Adrenal gland (tissue), 5 donors: ENCODE results near the gene GDF10.

Source experiments
- POLR2A ChIP-seq, 2 donors: fragments of 450-650 bp; IDR thresholded peaks; one replicate each; pipeline ENCODE4 v1.6.1; 2017; ENCODE audit warnings: antibody characterized with exemption in 2 of 2, mild to moderate bottlenecking in 2 of 2, moderate library complexity in 1 of 2
- TF ChIP-seq, protein P1 (sequence below), 6 experiments: fragments of 450-650 bp in 4 of 6; fragments of 200-600 bp in 2 of 6; sonication (generic) in 1 of 6; IDR thresholded peaks; 1 replicate in 5 of 6; 2 replicates in 1 of 6; pipeline versions ENCODE4 v1.5.1 to v1.8.0; 2016 to 2021; ENCODE audit warnings: antibody characterized with exemption in 6 of 6, mild to moderate bottlenecking in 2 of 6, moderate library complexity in 1 of 6
- donor health status: DM: no; HTN: no; CAD: no.

DNA sequence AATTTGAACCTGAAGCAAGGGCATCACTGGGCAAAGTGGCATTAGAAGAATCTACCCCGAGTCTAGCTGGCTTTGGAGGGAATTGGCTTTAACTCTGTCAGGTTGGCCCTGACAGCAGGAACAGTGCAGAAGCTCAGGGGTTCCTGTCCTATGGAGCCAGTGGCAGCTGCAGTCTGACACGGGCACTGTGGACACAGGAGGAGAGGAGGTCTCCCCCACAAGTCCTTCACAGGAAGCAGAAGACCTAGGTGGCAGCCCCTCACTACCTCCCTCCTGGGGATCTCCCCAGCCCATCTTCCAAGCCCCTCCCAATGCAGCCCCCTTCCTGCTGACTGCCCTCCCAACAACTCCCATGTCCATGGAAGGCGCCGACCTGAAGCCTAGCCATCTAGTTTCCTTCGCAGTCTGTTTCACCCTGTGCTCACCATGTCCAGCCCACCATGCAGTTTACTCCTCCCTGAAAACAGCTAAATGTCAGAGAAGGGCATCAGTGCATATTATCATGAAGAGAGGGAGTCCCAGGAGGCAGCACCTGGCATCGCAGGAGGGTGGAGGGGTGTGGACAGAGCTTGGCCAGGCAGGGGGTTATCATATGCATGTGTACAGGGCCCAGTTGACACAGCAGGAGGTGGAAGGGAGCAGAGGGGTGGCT lies 17.9 kb upstream of the GDF10 start:
- TF ChIP-seq, protein P1, sequence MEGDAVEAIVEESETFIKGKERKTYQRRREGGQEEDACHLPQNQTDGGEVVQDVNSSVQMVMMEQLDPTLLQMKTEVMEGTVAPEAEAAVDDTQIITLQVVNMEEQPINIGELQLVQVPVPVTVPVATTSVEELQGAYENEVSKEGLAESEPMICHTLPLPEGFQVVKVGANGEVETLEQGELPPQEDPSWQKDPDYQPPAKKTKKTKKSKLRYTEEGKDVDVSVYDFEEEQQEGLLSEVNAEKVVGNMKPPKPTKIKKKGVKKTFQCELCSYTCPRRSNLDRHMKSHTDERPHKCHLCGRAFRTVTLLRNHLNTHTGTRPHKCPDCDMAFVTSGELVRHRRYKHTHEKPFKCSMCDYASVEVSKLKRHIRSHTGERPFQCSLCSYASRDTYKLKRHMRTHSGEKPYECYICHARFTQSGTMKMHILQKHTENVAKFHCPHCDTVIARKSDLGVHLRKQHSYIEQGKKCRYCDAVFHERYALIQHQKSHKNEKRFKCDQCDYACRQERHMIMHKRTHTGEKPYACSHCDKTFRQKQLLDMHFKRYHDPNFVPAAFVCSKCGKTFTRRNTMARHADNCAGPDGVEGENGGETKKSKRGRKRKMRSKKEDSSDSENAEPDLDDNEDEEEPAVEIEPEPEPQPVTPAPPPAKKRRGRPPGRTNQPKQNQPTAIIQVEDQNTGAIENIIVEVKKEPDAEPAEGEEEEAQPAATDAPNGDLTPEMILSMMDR (IDR thresholded peaks at IDR 0.05), result no peak
- TF ChIP-seq POLR2A (IDR thresholded peaks at IDR 0.05), result no peak
